Measurements from ENCODE around the gene CYBC1. TPM values are rescaled to one million over a fixed set of nuclear protein-coding genes. Genes with fewer than 3 reads are reported as not detected.
"Not testable (repeated sequence)": the region's sequence is repeated elsewhere in the genome, so short reads cannot be mapped to it uniquely, and the experiment has no call there.

Gene CYBC1
- total RNA-seq, 2 experiments from 2014 or later: 301 to 323 TPM

GRCh38 chr17:82414548-82415281 lies 35.8 kb downstream of the CYBC1 start:
- H3K4me1 Mint-ChIP-seq: peaks cover 11% of the 10 kb centered on the region
- peaks cover 5% of the 10 kb centered on the region for H3K36me3 Mint-ChIP-seq
- ATAC-seq (ENCODE audit: low read depth) (peak; percentile 28), DNase-seq (peak; percentile 81)
- no peak overlapping the region for H3K27ac Mint-ChIP-seq
- no peaks in the 10 kb centered on the region for H3K27me3 Mint-ChIP-seq
- H3K4me3 Mint-ChIP-seq: peak overlapping the region; percentile 20
- no peaks in the 10 kb centered on the region for H3K9me3 Mint-ChIP-seq
- POLR2A ChIA-PET: no interaction called here

GRCh38 chr17:82412535-82413520 lies 37.7 kb downstream of the CYBC1 start:
- DNase-seq: no peak
- Mint-ChIP-seq H3K4me3 (no peak overlapping the region), H3K27ac (no peak overlapping the region), H3K9me3 (no peaks in the 10 kb centered on the region), H3K27me3 (no peaks in the 10 kb centered on the region), H3K36me3 (peaks cover 5% of the 10 kb centered on the region), H3K4me1 (peaks cover 7% of the 10 kb centered on the region)
- POLR2A ChIA-PET: no interaction called here
- ATAC-seq (ENCODE audit: low read depth): no peak

GRCh38 chr17:82412081-82412480 lies 38.5 kb downstream of the CYBC1 start:
- H3K27ac Mint-ChIP-seq; H3K27me3 Mint-ChIP-seq; POLR2A ChIA-PET; DNase-seq; ATAC-seq (ENCODE audit: low read depth); H3K9me3 Mint-ChIP-seq; H3K36me3 Mint-ChIP-seq; H3K4me3 Mint-ChIP-seq: not testable (repeated sequence)
- peaks cover 10% of the 10 kb centered on the region for H3K4me1 Mint-ChIP-seq

GRCh38 chr17:82411396-82412053 lies 39.0 kb downstream of the CYBC1 start:
- H3K4me1 Mint-ChIP-seq: peaks cover 10% of the 10 kb centered on the region
- POLR2A ChIA-PET: no interaction called here
- ATAC-seq (ENCODE audit: low read depth) (no peak), DNase-seq (no peak)
- no peaks in the 10 kb centered on the region for H3K27me3 Mint-ChIP-seq
- H3K4me3 Mint-ChIP-seq: no peak overlapping the region
- H3K27ac Mint-ChIP-seq: no peak overlapping the region
- no peaks in the 10 kb centered on the region for H3K9me3 Mint-ChIP-seq
- H3K36me3 Mint-ChIP-seq: peaks cover 5% of the 10 kb centered on the region

GRCh38 chr17:82410014-82410716 lies 40.4 kb downstream of the CYBC1 start:
- Mint-ChIP-seq H3K9me3 (no peaks in the 10 kb centered on the region), H3K27me3 (no peaks in the 10 kb centered on the region), H3K4me1 (peaks cover 10% of the 10 kb centered on the region), H3K27ac (no peak overlapping the region), H3K4me3 (no peak overlapping the region), H3K36me3 (peaks cover 4% of the 10 kb centered on the region)
- POLR2A ChIA-PET: interaction anchor here (0.7 kb wide), 1 partner anchor 1392 kb away, joined by 3 read pairs; no protein-coding TSS in a partner anchor
- DNase-seq: no peak
- no peak for ATAC-seq (ENCODE audit: low read depth)

GRCh38 chr17:82408938-82409318 lies 41.6 kb downstream of the CYBC1 start:
- Mint-ChIP-seq H3K27ac (no peak overlapping the region), H3K36me3 (peaks cover 2% of the 10 kb centered on the region), H3K9me3 (no peaks in the 10 kb centered on the region), H3K27me3 (no peaks in the 10 kb centered on the region), H3K4me1 (peaks cover 6% of the 10 kb centered on the region), H3K4me3 (no peak overlapping the region)
- ATAC-seq (ENCODE audit: low read depth): no peak
- POLR2A ChIA-PET: no interaction called here
- no peak for DNase-seq

- DNase-seq (no peak), ATAC-seq (ENCODE audit: low read depth) (no peak)
- Mint-ChIP-seq H3K27ac (peak overlapping the region; percentile 26), H3K4me3 (no peak overlapping the region), H3K36me3 (peaks cover 4% of the 10 kb centered on the region), H3K9me3 (no peaks in the 10 kb centered on the region), H3K4me1 (peaks cover 6% of the 10 kb centered on the region), H3K27me3 (no peaks in the 10 kb centered on the region)
- POLR2A ChIA-PET: no interaction called here
Observed at GRCh38 chr17:82408288-82408937, 42.1 kb downstream of the CYBC1 start.

GRCh38 chr17:82407255-82407654 lies 43.3 kb downstream of the CYBC1 start:
- no peak overlapping the region for H3K4me3 Mint-ChIP-seq
- H3K4me1 Mint-ChIP-seq: peaks cover 6% of the 10 kb centered on the region
- H3K9me3 Mint-ChIP-seq: no peaks in the 10 kb centered on the region
- H3K27ac Mint-ChIP-seq: no peak overlapping the region
- POLR2A ChIA-PET: interaction anchor here (0.8 kb wide), 1 partner anchor 42 kb away, joined by 4 read pairs; no protein-coding TSS in a partner anchor
- no peak for DNase-seq
- H3K27me3 Mint-ChIP-seq: no peaks in the 10 kb centered on the region
- peaks cover 9% of the 10 kb centered on the region for H3K36me3 Mint-ChIP-seq
- ATAC-seq (ENCODE audit: low read depth): no peak

GRCh38 chr17:82406131-82406671 lies 44.4 kb downstream of the CYBC1 start:
- H3K4me1 Mint-ChIP-seq: peaks cover 12% of the 10 kb centered on the region
- no peaks in the 10 kb centered on the region for H3K9me3 Mint-ChIP-seq
- POLR2A ChIA-PET: interaction anchor here (0.8 kb wide), 1 partner anchor 41 kb away, joined by 4 read pairs; no protein-coding TSS in a partner anchor
- ATAC-seq (ENCODE audit: low read depth): no peak
- no peaks in the 10 kb centered on the region for H3K27me3 Mint-ChIP-seq
- DNase-seq: no peak
- H3K4me3 Mint-ChIP-seq: no peak overlapping the region
- H3K36me3 Mint-ChIP-seq: peaks cover 13% of the 10 kb centered on the region
- no peak overlapping the region for H3K27ac Mint-ChIP-seq

- H3K4me1 Mint-ChIP-seq: peaks cover 19% of the 10 kb centered on the region
- POLR2A ChIA-PET: interaction anchor here (0.7 kb wide), 1 partner anchor 14 kb away, joined by 3 read pairs; no protein-coding TSS in a partner anchor
- H3K36me3 Mint-ChIP-seq: peaks cover 14% of the 10 kb centered on the region
- H3K27me3 Mint-ChIP-seq: no peaks in the 10 kb centered on the region
- ATAC-seq (ENCODE audit: low read depth): no peak
- no peaks in the 10 kb centered on the region for H3K9me3 Mint-ChIP-seq
- DNase-seq: no peak
- H3K27ac Mint-ChIP-seq: no peak overlapping the region
- H3K4me3 Mint-ChIP-seq: no peak overlapping the region
Observed at GRCh38 chr17:82405051-82405450, 45.5 kb downstream of the CYBC1 start.

- ATAC-seq (ENCODE audit: low read depth) (no peak), DNase-seq (no peak)
- H3K27me3 Mint-ChIP-seq: no peaks in the 10 kb centered on the region
- no peaks in the 10 kb centered on the region for H3K9me3 Mint-ChIP-seq
- peaks cover 19% of the 10 kb centered on the region for H3K4me1 Mint-ChIP-seq
- POLR2A ChIA-PET: interaction anchor here (0.7 kb wide), 1 partner anchor 13 kb away, joined by 3 read pairs; no protein-coding TSS in a partner anchor
- no peak overlapping the region for H3K27ac Mint-ChIP-seq
- no peak overlapping the region for H3K4me3 Mint-ChIP-seq
- peaks cover 14% of the 10 kb centered on the region for H3K36me3 Mint-ChIP-seq
Observed at GRCh38 chr17:82403662-82404660, 46.6 kb downstream of the CYBC1 start.
